ENCODE measurements around the gene ABCC8.

- TF ChIP-seq POLR2A (conservative IDR thresholded peaks at IDR 0.05) (no peak), PCBP1 (IDR thresholded peaks at IDR 0.05; ENCODE audit: low read depth, low read length, poor library complexity, severe bottlenecking) (no peak), MTA2 (IDR thresholded peaks at IDR 0.05; ENCODE audit: low read depth) (no peak), HLTF (IDR thresholded peaks at IDR 0.05) (no peak), EGR1 (conservative IDR thresholded peaks at IDR 0.05) (no peak), SMAD2 (IDR thresholded peaks at IDR 0.05; ENCODE audit: low read depth, low read length) (no peak)
These were observed 72.5 kb downstream of the ABCC8 start for GRCh38 chr11:17403980-17404759.
